LNCaP clone FGC (cell line): ENCODE measurements around the gene RAD21L1.

ENCODE experiments used
- DNase-seq: peaks from one replicate; pipeline ENCODE4 v3.0.0-alpha.2; 2011; ENCODE audit warnings: low read depth
- H3K4me3 ChIP-seq: 2 replicates; pipeline ENCODE4 v1.5.1; 2011; ENCODE audit warnings: mild to moderate bottlenecking, low read depth, low read length, control low read depth
- CTCF ChIP-seq: IDR thresholded peaks from 2 replicates; pipeline ENCODE4 v1.5.1; 2012; ENCODE audit warnings: mild to moderate bottlenecking; ENCODE audit not compliant: control insufficient read depth, insufficient read depth; ENCODE audit errors: extremely low read depth

RAD21L1 gene

GRCh38 chr20:1283522-1284510, 58.0 kb downstream of the RAD21L1 start:
- DNase-seq: no peak
- no peak overlapping the region for H3K4me3 ChIP-seq
- TF ChIP-seq CTCF: no peak

- DNase-seq: no peak
- no peak overlapping the region for H3K4me3 ChIP-seq
- TF ChIP-seq CTCF: no peak
Observed at GRCh38 chr20:1286267-1287024, 60.6 kb downstream of the RAD21L1 start.

- TF ChIP-seq CTCF: no peak
- no peak overlapping the region for H3K4me3 ChIP-seq
- no peak for DNase-seq
Observed at GRCh38 chr20:1287306-1287705, 61.5 kb downstream of the RAD21L1 start.

GRCh38 chr20:1287787-1288569, 62.1 kb downstream of the RAD21L1 start:
- H3K4me3 ChIP-seq: no peak overlapping the region
- no peak for DNase-seq
- no peak for TF ChIP-seq CTCF

GRCh38 chr20:1291191-1291741, 65.4 kb downstream of the RAD21L1 start:
- no peak overlapping the region for H3K4me3 ChIP-seq
- no peak for DNase-seq
- TF ChIP-seq CTCF: no peak

GRCh38 chr20:1292620-1293019, 66.8 kb downstream of the RAD21L1 start:
- no peak overlapping the region for H3K4me3 ChIP-seq
- DNase-seq: no peak
- TF ChIP-seq CTCF: no peak
